Femur (tissue), 1 donor: ENCODE results near the gene EIF6.

Experiments used
- DNase-seq: peaks from one replicate; pipeline ENCODE4 v3.0.0-alpha.2; 2017

EIF6 gene

GRCh38 chr20:35293303-35294292 lies 9.0 kb upstream of the EIF6 start:
- DNase-seq, result no peak

- DNase-seq, result no peak
Measured at GRCh38 chr20:35292504-35293285, 8.1 kb upstream of the EIF6 start.

- DNase-seq, result no peak
Measured at GRCh38 chr20:35291654-35292503, 7.3 kb upstream of the EIF6 start, which contains the start of gene FAM83C. Gene FAM83C, minus strand, starts transcription at chr20:35292425. Its CDS starts 121 bp downstream, at chr20:35292304.

GRCh38 chr20:35290887-35291417 lies 6.4 kb upstream of the EIF6 start:
- no peak for DNase-seq

GRCh38 chr20:35290186-35290886 lies 5.8 kb upstream of the EIF6 start:
- DNase-seq, result no peak

- no peak for DNase-seq
Measured at GRCh38 chr20:35288325-35289060, 3.9 kb upstream of the EIF6 start.

GRCh38 chr20:35287509-35288324 lies 3.1 kb upstream of the EIF6 start:
- no peak for DNase-seq

- no peak for DNase-seq
Measured at GRCh38 chr20:35286899-35287508, 2.4 kb upstream of the EIF6 start.

- DNase-seq, result no peak
Measured at GRCh38 chr20:35286077-35286898, 1.7 kb upstream of the EIF6 start.

GRCh38 chr20:35285806-35286076 lies 1.2 kb upstream of the EIF6 start:
- DNase-seq, result no peak

GRCh38 chr20:35284992-35285805 lies 627 bp upstream of the EIF6 start:
- DNase-seq, result no peak

GRCh38 chr20:35283441-35284266 lies 918 bp downstream of the EIF6 start:
- no peak for DNase-seq

GRCh38 chr20:35281506-35282101 lies 3.0 kb downstream of the EIF6 start:
- no peak for DNase-seq

- no peak for DNase-seq
Measured at GRCh38 chr20:35280523-35280922, 4.0 kb downstream of the EIF6 start.

GRCh38 chr20:35279533-35280174 lies 4.9 kb downstream of the EIF6 start:
- no peak for DNase-seq

GRCh38 chr20:35279040-35279439 lies 5.5 kb downstream of the EIF6 start:
- no peak for DNase-seq
